Adipose tissue (tissue), 3 donors: ENCODE results near the gene MEIOB. TPM values are rescaled to one million over a fixed set of nuclear protein-coding genes. Genes with fewer than 3 reads are reported as not detected.
A peak's percentile ranks its signal among the peaks of the same experiment; 100 is the strongest.

Experiments used
- H3K27ac ChIP-seq: one replicate; pipeline ENCODE4 v1.5.1; 2013; ENCODE audit warnings: low read depth, low read length
- WGBS, 3 donors: extraction: QIAGEN DNeasy Blood & Tissue Kit; methylation state at CpG; one replicate each; pipeline ENCODE4 v1.1.7; 2013; 5-methylcytosine and 5-hydroxymethylcytosine counted together
- polyA plus RNA-seq, 3 donors: library from polyadenylated mRNA; stranded (reverse); fragments of 200-250 nt; gene quantifications; one replicate each; pipeline ENCODE4 v1.2.3, GENCODE V29; 2013
- donor health status: healthy with polysubstance abuse.
- donor health status: Bipolar disorder and iron deficiency.
- donor health status: healthy.

MEIOB gene
- polyA plus RNA-seq, 3 donors = 0.03 to 0.07 TPM; not detected in 1

- 35 to 42% (median 41%) methylated on average over 5 of the region's 5 CpGs for WGBS, 3 donors
- H3K27ac ChIP-seq = no peak overlapping the region
Observed at GRCh38 chr16:1857433-1858097, 14.4 kb downstream of the MEIOB start.

- 57 to 71% (median 67%) methylated on average over 4 of the region's 4 CpGs for WGBS, 3 donors
- no peak overlapping the region for H3K27ac ChIP-seq
Observed at GRCh38 chr16:1851793-1852192, 20.2 kb downstream of the MEIOB start.

GRCh38 chr16:1850981-1851380 is 21.0 kb downstream of the MEIOB start:
- WGBS, 3 donors = 78 to 86% (median 78%) methylated on average over 7 of the region's 7 CpGs
- no peak overlapping the region for H3K27ac ChIP-seq

GRCh38 chr16:1846416-1846815 is 25.5 kb downstream of the MEIOB start:
- WGBS, 3 donors = 81 to 90% (median 89%) methylated on average over 1 of the region's 1 CpG
- H3K27ac ChIP-seq = no peak overlapping the region

GRCh38 chr16:1845985-1846384 is 26.0 kb downstream of the MEIOB start:
- H3K27ac ChIP-seq = no peak overlapping the region
- 52 to 61% (median 53%) methylated on average over 4 of the region's 4 CpGs for WGBS, 3 donors

- no peak overlapping the region for H3K27ac ChIP-seq
- WGBS, 3 donors = 64 to 77% (median 74%) methylated on average over 9 of the region's 9 CpGs
Observed at GRCh38 chr16:1839554-1839953, 32.4 kb downstream of the MEIOB start.

GRCh38 chr16:1834096-1834495 is 37.9 kb downstream of the MEIOB start:
- 69 to 87% (median 87%) methylated on average over 5 of the region's 5 CpGs for WGBS, 3 donors
- no peak overlapping the region for H3K27ac ChIP-seq

- no peak overlapping the region for H3K27ac ChIP-seq
- 69 to 86% (median 76%) methylated on average over 9 of the region's 9 CpGs for WGBS, 3 donors
Observed at GRCh38 chr16:1832838-1833454, 39.0 kb downstream of the MEIOB start.

- no peak overlapping the region for H3K27ac ChIP-seq
- WGBS, 3 donors = 80 to 86% (median 83%) methylated on average over 19 of the region's 19 CpGs
Observed at GRCh38 chr16:1831186-1832075, 40.5 kb downstream of the MEIOB start.

- no peak overlapping the region for H3K27ac ChIP-seq
- 23 to 59% (median 56%) methylated on average over 3 of the region's 3 CpGs for WGBS, 3 donors
Observed at GRCh38 chr16:1830213-1830612, 41.8 kb downstream of the MEIOB start.

GRCh38 chr16:1828645-1829410 is 43.1 kb downstream of the MEIOB start:
- H3K27ac ChIP-seq = no peak overlapping the region
- WGBS, 3 donors = 25 to 77% (median 72%) methylated on average over 11 of the region's 11 CpGs

GRCh38 chr16:1826691-1827573 is 45.0 kb downstream of the MEIOB start, which contains the start of the genes FAHD1 and HAGH:
Gene FAHD1, plus strand, starts transcription at chr16:1827206. Its CDS starts 33 bp downstream, at chr16:1827239.
Gene HAGH, minus strand, starts transcription at chr16:1826825. Its CDS starts 38 bp downstream, at chr16:1826787.
- H3K27ac ChIP-seq = peak within 1 kb of the TSS; percentile 48
- 0% methylated on average over 79 to 104 of the region's 104 CpGs for WGBS, 3 donors

GRCh38 chr16:1825864-1826690 is 45.9 kb downstream of the MEIOB start:
- WGBS, 3 donors = 1% methylated on average over 51 to 96 of the region's 96 CpGs
- no peak overlapping the region for H3K27ac ChIP-seq

- no peak overlapping the region for H3K27ac ChIP-seq
- 36 to 70% (median 63%) methylated on average over 15 of the region's 15 CpGs for WGBS, 3 donors
Observed at GRCh38 chr16:1825381-1825863, 46.5 kb downstream of the MEIOB start.

GRCh38 chr16:1823821-1824220 is 48.1 kb downstream of the MEIOB start:
- 43 to 76% (median 75%) methylated on average over 9 of the region's 9 CpGs for whole genome bisulfite sequencing, 3 donors
- no peak overlapping the region for H3K27ac ChIP-seq

GRCh38 chr16:1822801-1823200 is 49.2 kb downstream of the MEIOB start:
- 90 to 94% (median 92%) methylated on average over 16 of the region's 16 CpGs for WGBS, 3 donors
- H3K27ac ChIP-seq = no peak overlapping the region
